NOMO-1 treated with DMSO at 0.1 percent for 48 hours (cell line): ENCODE results near the gene CPT1A.
"Not testable (repeated sequence)": the region's sequence is repeated elsewhere in the genome, so short reads cannot be mapped to it uniquely, and the experiment has no call there.

ENCODE experiments used
- DNase-seq: peaks from one replicate; lab custom pipeline; 2025; ENCODE audit not compliant: unreplicated experiment; lab: John Stamatoyannopoulos, UW

CPT1A gene

GRCh38 chr11:68841718-68842426 is at the start of gene CPT1A:
TSS of gene CPT1A (minus strand) at chr11:68841916. CDS start at chr11:68815474, 26,442 bp downstream.
- DNase-seq: peak; percentile 47

- DNase-seq: no peak
Observed at GRCh38 chr11:68890490-68891231, 48.9 kb upstream of the CPT1A start.

- no peak for DNase-seq
Observed at GRCh38 chr11:68889948-68890446, 48.3 kb upstream of the CPT1A start.

GRCh38 chr11:68884827-68885226 is 43.1 kb upstream of the CPT1A start:
- not testable (repeated sequence) for DNase-seq

- no peak for DNase-seq
Observed at GRCh38 chr11:68882391-68882790, 40.7 kb upstream of the CPT1A start.

DNA sequence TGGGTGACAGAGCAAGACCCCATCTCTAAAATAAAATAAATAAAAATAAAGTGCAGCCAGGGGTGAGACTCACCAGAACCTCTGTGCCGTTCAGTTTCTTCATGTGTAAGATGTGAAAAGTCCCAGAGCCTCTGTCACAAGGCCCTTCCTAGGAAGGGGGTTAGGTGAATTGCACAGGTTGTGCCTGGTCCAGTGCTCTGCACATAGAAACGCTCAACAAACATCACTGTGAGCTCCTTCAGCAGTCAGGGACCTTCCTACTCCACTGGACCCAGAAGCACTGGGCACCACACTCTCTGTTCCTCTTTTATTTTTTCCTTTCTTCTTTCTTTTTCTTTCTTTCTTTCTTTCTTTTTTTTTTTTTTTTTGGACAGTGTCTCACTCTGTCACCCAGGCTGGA is 39.6 kb upstream of the CPT1A start:
- no peak for DNase-seq

- no peak for DNase-seq
Observed at GRCh38 chr11:68880851-68881250, 39.1 kb upstream of the CPT1A start.

DNA sequence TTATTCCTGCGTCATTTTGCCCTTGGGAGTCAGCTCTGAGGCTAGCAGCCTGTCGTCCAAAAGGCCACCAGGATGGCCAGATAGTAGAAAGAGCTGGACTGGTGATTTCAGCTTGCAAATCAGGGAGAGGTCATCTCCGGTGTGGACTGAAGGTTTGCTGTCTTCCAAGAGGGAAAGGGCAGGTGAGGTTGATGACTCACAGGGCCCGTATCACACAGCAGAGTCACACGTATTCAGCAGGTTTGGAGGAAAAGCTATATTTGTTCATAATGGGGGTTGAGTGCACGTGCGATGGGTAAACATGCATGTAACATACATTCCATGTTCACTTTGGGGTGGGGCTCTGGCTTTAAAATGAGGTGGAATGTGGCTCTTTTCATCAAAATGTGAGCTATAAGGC is 36.3 kb upstream of the CPT1A start:
- no peak for DNase-seq

DNA sequence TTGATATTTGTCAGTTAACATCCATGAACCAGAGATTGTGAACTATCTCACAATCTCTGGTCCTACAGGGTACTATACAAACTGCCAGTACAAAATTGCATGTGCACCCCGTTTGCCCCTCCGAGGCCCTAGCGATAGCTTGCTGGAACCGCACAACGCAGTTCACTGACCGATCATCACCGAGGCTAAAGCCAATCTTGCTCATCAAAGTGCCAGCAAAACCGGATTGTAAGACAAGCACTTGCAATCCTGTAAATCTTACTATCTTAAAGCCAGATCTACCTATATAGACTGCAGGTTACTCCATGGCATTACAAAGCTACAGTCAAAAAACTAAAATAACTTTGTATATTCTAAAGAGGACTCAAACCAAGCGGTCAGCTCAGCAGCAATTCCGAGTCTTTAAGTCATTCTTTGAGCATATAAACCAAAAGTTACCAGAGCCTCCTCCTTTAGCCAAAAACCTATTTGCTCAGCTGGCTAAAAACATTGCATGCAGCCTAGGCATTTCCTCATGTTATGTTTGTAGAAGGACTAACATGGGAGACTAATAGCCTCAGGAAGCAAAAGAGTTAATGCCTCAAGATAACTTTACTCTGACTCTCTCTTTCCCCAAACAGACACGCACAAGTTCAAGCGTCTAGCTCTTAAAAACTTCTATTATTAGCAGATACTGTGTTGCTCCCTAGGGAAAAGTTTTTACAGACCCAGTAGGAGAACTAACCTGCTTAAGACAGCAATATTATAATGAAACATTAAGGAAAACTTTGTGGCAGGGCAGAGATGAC is 30.7 kb upstream of the CPT1A start:
- no peak for DNase-seq

- DNase-seq: no peak
Observed at GRCh38 chr11:68870470-68870869, 28.8 kb upstream of the CPT1A start.

DNA sequence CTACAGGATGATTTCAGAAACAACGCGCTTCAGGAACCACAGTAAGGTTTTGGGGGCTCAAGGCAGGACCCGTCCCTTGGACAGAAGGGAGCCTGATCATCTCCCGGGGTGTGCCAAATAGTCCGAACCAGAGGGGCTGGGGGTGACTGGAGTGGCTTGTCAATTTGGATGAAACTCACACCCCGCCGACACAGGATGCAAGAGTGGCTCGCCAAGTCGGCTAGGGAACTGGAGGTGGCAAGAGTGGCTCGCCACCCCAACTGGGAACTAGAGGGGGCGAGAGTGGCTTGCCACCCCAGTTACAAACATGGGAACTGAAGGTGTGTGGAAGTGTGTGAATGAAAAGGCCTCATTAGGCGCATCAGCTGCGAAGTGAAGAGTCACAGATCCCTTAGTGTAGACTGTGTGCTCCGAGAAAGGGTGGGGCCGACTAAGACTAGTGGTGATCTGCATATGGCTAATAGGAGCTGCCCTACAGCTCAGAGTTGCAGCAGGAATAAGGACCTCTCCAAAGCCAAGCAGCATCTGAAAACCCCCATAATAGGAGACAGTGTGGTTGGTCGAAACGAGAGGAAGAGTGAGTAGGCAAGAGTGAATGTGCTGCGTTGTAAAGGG is 26.6 kb upstream of the CPT1A start:
- DNase-seq: no peak

DNA sequence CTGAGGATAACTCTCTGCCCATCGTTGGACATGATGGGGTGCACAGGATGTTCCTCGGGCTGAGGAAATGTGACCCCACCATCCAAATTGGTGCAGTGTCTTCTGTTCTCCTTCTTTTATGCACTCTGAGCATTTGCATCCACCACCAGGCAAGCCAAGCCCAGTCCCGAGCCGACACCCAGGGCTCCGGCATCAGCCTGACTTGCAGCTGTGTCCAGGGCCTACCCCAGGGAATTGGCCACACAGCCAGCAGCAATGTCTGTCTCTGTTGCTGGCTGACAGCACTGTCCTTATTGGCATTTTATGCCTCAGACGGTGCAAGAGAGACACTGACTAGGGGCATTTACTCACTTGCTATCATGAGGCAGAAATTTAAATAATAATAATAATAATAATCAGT is 25.4 kb upstream of the CPT1A start:
- DNase-seq: no peak

GRCh38 chr11:68865241-68865640 is 23.5 kb upstream of the CPT1A start:
- DNase-seq: no peak

DNA sequence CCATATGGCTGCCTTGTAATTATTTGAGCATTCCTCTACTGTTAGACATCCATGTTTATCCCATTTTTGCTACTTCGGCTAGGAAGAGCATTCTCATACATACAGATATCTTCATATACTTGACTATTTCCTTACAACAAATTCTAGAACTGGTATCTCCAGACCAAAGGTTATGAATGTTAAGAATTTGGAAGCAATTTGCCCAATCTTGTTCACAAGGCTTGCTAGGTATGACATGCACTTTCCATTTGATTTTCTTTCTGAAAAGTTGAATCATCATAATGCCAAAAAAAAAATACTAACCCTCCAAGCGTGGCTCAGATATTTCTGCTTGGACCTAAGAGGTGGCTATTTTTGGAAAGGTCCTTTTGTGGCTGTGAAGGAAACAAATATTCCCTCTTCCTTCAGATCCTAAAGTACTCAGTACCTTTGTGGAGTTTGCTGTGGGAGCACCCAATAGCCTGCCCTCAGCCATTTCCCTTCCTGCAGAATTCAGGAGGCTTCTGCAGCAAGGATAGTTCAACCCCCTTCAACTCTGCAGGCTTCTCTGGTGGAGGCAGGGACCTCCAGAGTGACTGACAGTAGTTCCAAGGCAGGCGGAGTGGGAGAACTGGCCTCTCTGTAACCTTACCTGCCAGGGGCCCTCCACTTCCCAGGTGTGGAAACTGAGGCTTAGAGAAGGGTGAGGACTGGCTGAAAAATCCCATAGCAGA is 22.0 kb upstream of the CPT1A start:
- DNase-seq: no peak

DNA sequence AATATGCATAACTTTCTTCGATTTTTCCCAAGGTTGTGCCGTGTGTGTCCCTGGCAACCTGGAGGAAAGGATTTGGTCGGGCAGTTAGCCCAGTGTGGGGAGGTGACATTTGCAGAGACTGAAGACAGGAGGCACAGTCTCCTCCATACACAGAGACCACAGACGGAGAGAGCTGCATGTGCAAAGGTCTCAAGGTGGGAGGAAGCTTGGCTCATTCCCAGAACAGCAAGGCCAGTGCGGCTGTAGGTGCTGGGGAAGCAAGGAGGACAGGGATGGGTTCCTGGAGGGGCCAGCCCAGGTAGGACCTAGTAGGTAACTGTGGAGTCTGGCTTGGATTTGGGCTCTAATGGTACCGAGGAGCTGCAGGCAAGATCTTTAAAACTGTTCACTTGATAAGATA is 20.7 kb upstream of the CPT1A start:
- DNase-seq: no peak

- no peak for DNase-seq
Observed at GRCh38 chr11:68859123-68859522, 17.4 kb upstream of the CPT1A start.

- no peak for DNase-seq
Observed at GRCh38 chr11:68857037-68857586, 15.4 kb upstream of the CPT1A start.

- DNase-seq: not testable (repeated sequence)
Observed at GRCh38 chr11:68856425-68857030, 14.8 kb upstream of the CPT1A start.

DNA sequence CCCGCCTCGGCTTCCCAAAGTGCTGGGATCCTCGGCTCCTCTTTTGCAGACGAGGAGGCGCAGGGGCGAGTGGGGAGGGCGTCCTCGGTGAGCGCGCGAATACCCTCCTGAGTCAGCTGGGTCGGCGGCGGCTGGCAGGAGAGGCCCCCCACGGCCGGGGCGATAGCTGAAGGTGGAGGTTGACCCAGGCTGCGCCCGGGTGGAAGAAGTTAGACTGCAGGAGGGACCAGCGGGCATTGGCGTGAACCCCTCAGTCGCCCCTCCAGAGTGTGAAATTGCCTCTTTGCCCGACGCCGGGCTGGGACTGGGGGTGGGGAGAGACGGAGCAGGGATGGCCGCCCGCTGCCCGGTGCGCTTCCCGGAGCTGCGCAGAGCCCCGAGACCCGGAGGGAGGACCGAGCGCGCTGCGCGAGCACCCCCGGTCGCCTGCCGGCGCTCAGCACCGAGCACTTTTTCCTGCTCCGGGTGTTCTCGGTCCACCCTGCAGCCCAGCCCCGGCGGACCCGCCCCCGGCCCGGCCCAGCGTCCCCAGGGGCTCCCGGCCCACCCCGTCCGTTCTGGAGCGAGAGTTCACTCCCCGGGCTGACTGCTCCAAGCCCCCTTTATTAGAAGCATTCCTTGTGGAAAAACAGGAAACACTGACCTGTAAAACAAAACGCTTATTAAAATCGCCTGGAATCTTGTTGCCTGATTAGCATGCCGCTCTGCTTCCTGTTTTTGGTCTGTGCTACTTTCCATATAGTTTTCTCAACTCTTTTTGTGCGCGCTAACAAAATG is 13.7 kb upstream of the CPT1A start:
- DNase-seq: peak; percentile 65
